HG02840 (cell line): Measurements from ENCODE around the gene MAPK10.

Experiments used
- ATAC-seq: cut with Tn5 transposase; IDR thresholded peaks from one replicate; pipeline ENCODE4 v1.9.1; 2021; ENCODE audit warnings: mild to moderate bottlenecking, moderate library complexity, moderate number of reproducible peaks; ENCODE audit not compliant: unreplicated experiment, low FRiP score

Gene MAPK10

DNA sequence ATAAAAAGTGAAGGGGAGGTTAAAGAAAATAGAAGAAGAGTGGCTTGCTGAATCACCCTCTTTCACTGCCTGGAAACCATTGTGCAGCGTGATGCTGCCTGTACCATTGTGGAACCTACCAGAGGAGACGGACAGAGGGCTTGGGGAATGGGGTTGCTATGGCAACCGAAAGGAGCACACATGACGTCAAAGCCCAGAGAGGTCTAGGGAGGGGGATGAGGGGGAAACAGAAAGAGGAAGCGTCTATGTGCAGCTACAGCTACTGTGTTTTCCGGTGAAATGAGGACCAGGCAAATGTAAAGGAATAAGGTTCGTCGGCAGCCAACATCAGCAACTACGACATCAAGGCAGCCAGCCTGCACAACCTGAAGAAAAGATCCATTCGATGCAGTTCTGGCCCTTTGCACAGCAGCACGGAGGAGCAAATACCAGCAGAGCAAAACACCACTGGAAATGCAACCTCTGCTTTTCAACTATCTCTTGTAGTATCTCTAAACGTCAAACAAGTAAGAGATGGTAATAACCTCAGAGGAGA, at the start of gene MAPK10:
MAPK10 (minus strand) TSS at position 110 of the 535 bp plus-strand sequence.
- peak; percentile 81 for ATAC-seq

DNA sequence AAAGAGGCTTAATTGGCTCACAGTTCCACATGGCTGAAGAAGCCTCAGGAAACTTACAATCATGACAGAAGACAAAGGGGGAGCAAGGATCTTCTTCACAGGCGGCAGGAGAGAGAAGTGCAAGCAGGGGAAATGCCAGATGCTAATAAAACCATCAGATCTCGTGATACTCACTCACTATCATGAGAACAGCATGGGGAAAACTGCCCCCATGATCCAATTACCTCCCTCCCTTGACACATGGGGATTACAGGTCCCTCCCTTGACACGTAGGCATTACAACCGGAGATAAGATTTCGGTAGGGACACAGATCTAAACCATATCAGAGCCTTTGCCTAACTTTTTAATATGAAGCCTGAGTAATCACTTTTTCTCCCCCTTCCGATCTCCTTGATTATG, 43.7 kb upstream of the MAPK10 start:
- no peak for ATAC-seq

DNA sequence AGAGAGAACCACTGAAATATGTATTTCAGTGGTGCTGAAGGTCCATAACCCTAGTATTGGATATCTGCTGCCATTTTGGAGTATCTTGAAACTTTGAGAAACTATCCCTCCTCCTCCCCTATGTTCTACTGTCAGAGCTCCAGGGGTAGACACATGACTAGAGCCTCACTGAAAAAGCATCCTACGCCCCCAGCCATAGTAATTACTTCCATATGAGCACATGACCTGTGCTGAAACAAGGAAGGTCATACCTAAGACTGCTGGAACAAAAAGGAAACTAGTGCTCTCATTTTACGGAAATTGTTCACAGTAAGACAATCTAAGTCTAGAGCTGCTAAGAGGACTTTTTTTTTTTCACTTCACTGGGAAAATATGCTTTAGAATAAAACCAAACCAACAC, 42.0 kb upstream of the MAPK10 start:
- no peak for ATAC-seq

DNA sequence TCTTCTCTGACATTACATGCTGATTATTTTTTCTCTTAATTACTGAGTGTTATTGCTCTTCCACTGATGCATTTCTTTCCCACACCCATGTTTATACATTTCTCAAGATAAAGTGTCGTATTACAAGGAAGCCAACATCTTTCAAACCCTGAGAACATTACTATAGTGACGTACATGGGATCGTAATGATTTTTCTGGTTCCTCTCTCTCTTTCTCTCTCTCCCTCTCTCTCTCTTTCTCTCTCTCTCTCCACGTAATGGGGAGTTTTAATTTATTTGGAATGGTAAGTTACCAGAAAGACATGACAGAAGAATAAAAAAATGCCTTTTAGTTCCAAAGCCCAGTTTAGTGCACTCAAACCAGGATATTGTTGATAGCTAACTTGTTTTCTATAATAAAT, 40.4 kb upstream of the MAPK10 start:
- no peak for ATAC-seq

DNA sequence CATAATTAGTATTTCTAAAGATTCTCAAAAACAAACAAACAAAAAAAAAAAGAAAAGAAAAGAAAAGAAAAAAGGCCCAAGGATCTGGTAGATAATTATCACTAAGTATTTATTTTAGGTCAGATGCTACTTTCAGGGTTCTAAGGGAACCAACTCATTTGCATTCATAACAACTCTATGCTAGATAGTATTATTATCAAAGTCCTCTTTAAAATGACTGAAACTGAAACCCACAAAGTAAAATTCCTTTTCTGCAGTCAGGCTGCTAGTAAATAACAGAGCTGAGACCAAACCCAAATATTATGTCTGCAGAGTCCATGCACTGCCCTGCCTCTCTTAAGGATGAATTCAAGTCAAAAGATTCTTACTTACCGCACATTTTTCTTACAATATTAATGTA, 38.3 kb upstream of the MAPK10 start:
- no peak for ATAC-seq

DNA sequence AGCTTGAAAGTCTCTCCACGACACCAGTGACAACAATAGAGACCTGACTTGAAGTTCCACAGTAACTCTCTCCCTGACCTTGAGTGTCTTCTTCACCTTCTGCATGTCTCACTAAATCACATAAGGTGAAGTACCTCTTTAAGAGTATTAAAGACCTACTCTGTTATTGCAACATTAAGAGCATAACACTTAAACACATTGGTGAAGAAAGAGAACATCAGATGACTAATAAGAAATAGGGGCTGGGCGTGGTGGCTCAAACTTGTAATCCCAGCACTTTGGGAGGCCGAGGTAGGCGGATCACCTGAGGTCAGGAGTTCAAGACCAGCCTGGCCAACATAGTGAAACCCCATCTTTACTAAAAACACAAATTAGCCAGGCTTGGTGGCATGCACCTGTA, 33.9 kb upstream of the MAPK10 start:
- no peak for ATAC-seq

DNA sequence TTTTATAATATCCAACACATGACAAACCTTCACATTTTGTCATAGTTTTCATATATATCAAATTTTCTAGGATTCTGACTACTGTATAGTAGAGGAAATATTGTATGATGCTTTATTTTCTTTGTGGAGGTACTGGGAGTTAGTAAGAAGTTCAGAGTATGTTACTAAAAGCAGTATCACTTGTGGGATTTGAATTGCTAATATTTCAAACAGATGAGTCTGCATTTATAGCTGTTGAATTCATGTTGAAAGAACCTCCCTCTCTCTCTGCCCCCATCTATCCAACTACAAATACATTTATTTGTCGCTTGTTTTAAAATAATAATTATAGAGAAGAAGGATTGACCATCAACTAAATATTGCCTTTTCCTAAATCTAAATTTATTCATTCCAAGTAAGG, 29.8 kb upstream of the MAPK10 start:
- ATAC-seq, result no peak

DNA sequence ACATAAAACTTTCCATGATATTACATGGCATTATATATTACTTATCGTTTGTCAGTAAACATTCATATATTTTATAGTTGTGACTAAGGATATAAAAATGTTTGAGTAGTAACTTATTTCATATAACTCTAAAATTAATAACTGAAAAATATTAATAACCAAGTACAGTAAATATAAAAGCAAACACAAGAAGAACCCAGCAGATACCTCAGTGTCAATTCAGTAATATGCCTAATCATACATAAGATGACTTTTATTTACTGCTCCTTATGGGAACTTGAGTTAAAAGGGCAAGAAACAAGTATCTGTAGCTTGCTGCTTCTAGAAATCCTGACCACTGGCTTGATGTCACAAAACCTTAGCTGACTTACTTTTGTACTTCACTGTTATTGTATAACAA, 28.4 kb upstream of the MAPK10 start:
- ATAC-seq, result no peak

DNA sequence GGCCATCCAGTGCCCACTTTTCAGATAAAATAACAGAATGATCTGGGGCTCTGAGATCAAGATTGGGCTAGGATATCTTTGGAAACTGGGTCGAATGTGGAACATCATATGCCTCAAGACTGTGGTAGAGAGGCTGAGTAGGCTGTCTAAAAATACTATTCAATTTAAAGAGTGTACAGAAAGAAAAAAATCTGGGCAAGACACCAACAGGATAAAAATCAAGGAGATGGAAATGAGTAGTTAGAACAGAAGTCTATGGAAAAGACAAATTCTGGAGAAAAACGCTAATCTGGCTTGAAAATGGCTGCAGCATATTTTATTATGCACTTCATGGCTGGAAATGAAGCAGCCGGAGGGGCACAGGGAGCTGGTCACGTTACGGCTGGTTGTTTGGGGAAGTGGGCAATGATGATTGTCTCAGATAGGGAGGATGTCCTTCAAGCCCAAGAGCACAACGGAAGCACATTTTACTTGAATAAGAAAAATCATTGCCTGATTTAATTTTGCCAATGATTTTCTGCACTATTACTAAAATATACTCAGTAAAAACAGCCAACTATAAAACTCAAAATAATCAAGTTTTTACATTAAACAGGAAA, 27.1 kb upstream of the MAPK10 start:
- no peak for ATAC-seq

DNA sequence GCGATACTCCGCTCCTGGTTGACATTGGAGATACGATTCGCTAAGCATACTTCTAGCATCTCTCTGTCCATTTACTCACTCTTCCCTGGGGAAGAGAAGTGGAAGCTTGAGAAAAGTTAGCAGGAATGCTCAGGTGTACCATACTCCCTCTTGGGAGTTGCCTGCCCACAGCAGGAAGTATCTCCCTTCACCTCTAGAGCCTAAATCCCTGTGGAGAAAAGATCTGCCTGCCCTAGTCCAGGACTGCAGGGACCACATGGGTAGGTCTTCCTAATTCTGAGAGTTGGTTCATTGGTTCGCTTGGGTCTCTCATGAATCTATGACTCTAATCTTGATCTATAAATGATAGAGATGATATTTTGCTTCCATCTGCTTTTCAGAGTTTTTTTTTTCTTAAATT, 26.3 kb upstream of the MAPK10 start:
- no peak for ATAC-seq

DNA sequence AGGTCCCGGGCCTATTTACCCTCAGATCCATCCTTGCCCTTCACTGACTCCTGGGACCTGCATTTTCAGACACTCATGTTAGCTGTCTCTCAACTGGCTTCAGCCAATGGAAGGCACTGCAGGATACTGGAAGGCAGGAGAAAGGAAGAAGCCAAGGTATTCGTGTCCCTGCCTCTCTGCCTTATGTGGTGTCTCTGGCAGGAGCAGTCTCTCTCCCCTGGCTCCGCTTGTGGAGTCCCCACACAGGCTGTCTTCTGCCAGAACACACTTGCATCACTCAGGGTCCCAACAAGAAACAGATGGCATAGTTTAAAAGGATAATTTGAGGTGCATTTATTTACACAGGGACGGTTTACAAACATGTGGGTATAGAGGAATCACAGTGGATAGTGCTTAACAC, 21.6 kb upstream of the MAPK10 start:
- no peak for ATAC-seq

DNA sequence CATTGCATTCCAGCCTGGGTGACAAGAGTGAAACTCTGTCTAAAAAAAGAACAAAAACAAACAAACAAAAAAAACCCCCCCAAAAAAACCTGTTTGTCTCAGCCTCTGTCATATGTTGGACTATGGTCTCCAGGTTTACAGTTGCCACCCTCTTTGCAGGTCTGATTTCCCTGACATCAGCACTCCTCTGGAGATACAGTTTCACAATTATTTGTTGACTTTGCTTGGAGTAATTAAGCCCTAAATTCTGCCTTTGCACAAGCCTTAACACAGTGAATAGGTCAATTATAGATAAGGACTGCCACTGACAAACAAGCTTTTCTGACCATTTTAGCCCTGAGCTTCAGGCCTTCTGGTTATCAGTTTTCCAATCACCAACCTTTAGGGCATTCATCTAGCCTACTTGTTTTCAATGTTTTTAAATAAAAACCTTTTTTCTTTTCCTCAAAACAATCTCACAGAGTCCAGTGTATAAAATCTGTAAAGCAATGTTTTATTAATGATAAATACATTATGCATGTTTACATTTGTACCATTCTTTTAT, 20.4 kb upstream of the MAPK10 start:
- no peak for ATAC-seq

DNA sequence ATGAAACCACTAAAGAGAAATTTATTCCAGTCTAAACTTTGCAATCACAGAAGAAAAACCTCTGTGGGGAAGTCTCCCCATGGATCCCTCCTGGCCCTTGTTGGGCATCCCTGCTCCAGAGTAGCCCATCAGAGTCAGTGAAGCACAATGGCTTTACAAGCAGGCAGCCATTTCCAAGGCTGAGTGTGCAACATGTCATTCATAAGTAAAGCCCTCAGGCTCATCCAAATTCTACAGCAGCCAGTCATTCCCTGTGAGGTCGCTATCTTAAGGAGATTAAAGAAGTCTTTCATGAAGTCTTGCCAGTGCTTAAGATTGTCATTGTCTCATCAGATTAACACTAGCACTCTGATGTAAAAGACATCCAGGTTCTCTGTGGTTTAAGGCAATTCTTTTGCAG, 17.0 kb upstream of the MAPK10 start:
- ATAC-seq, result no peak

DNA sequence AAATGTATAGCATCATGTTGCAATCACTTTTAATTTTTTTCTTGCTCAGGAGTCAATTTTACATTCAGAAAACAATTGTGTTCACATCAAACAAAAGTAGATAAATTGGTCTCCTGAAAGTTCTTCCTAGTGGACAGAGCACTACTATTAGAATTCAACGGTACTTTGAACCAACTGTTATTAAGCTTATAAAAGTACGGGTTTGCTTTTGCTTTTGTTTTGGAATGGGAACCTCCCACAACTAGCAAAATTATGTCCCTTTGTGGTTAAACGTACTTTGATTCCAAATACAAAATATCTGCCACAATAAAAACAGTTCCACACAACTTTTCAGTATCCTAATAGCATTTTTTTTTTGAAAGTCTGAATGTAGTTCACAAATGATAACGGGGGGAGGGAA, 8.6 kb upstream of the MAPK10 start:
- no peak for ATAC-seq

DNA sequence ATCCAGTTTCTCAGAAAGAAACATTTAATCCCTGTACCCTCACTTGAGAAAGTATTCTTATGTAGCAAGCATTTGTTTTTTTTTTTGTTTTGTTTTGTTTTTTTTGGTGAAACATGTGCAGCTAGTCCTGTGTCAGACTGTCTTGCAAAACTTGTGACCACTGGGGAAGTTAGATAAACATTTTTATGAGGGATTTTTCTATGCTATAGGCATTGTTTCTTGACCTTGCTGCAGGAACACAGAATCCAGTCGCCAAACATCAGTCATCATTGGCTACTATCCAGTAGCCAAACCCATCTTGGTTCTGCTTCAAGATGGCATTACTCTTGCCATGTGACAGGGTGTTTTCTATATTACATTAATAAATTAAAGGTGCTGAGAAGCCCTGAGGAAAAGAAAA, 7.7 kb upstream of the MAPK10 start:
- ATAC-seq, result no peak

DNA sequence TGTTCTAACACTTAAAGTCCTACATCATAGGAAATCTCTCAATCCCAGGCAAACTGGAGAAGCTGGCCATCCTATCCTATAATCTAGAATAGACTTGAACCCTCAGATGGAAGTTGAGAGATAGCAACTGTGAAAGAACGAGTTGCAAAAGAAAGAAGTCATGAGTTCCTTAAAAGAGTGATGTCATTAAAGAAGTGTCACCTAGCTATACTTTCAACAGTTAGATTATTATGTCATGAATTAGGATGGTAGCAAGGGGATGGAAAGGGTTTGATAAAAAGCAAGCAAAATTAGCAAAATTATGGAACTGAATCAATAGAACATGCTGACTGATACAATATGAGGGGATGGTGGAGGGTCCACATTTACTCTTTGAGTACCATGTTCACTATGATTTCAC, 7.1 kb upstream of the MAPK10 start:
- ATAC-seq, result no peak

DNA sequence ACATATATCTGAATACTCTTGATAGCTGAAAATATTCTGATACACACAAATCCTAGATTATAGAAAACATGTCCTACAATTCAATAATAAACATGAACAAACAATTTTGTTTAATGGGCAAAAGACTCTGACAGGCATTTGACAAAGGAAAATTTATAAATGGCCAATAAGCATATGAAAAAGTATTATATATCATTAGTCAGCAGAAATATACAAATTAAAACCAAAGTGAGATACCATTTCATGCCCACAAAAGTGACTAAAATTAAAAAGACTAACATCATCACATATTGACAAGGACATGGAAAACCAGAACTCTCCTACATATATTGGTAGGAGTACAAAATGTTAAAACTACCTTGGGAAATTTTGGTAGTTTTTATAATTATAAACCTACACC, 2.7 kb upstream of the MAPK10 start:
- no peak for ATAC-seq

DNA sequence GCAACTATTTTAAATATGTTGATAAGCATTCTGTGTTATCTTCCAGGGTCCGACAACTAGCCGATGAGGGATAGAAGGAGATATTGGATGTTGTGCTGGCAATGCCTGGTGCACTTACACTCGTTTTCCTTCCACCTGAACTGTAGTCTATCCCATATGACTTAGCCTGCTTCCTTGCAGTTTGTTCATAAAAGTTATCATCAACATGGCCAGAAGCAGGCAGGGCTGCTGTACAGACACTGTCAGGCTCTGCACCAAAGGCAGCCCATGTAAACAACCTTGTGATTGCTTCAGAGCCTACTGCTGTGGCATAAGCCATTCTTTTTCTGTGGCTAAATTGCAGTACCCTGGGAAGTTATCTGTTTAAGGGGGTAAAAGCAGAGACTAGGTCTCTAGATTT, 1.6 kb downstream of the MAPK10 start:
- ATAC-seq, result no peak

DNA sequence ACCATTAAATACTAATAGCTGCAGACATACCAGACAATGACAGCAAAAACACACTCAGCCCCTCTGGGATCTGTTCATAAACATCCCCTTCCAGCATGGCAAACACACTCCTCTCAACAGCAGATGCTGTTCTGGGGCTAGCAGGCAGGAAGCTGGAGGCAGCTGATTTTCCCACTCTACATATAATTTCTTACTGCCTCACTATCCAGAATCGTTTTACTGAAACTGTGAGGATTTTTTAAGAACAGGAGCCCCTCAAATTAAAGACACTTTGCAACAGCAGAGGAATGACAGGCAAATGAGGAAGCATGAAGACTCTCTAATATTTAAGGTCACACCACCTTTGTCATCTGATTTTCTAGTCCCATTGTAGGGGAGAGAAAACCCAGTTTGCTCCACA, 2.2 kb downstream of the MAPK10 start:
- ATAC-seq, result no peak

DNA sequence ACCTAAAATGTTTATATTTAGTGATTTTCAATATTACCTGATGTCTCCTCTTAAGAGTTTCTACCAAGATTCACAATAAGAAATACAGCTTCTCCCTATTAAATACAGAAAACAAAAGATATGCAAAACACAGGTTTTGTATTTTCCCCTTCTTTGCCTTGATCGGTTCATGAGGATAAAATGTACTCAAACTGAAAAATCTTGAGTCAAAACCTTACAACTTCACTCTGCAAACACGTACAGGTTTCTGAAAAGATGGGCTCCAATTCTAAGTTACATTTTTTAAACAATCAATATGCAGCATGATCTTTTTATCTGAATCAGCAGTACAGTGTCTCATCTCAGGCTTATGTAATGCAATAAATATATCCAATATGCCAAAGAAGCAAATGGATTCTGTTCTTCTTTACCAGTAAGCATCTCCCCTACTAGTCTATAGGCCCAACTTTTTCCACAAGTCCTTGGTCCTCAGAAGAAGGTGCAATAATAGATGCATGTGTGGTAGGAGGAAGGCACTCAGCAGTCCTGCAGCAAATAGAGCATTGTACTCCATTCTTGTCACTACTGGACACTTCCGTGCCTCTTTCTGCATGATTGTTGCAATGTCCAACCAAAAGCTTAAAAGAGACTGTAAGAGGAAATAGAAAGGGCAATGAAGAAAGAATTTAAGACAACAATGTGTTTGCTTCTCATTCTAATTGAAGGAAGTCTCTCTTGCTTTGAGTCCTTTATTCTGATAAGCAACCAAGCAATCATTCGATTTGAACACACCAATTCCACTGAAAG, 3.2 kb downstream of the MAPK10 start:
- no peak for ATAC-seq

DNA sequence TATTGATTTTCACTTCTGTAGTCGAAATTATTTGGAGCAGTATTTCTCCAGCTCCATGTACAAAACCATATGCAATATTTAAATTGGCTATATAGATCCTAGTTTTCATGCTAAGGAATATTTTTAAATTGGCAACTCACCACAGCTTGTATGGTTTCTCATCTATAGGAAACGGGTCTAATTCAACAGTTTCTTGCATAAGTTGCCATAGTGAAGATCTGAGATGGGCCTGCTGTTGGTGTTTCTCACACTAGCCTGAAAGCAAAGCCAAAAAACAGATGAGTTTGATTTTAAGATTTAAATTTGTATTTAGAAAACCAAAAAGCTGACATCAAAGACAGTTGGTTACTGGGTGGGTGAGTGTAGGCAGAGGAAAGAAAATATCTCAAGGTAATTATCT, 5.5 kb downstream of the MAPK10 start:
- ATAC-seq, result no peak

DNA sequence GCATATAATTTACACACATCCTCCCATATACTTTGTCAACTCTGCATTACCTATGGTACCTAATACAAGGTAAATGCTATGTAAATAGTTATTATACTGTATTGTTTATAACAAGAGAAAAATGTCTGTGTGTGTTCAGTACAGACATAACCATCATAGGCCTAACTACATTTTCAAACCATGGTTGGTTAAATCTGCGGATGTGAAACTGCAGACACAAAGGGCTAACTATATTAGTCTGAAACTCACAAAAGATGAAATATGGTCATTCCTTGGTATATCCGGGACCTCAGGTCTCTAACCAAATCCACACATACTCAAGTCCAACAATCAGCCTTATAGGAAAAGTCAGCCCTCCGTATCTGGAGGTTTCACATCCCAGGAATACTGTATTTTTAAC, 13.5 kb downstream of the MAPK10 start:
- ATAC-seq, result no peak
